Retina (tissue), 1 donor: ENCODE results near the gene SLC25A13.
A peak's percentile ranks its signal among the peaks of the same experiment; 100 is the strongest.

Experiments
- DNase-seq: peaks from one replicate; pipeline ENCODE4 v3.0.0-alpha.2; 2016

Gene SLC25A13

GRCh38 chr7:96144260-96144526 lies 177.7 kb downstream of the SLC25A13 start:
- DNase-seq = no peak

- no peak for DNase-seq
These were observed 178.2 kb downstream of the SLC25A13 start for GRCh38 chr7:96143495-96144259.

GRCh38 chr7:96136600-96137239 lies 185.2 kb downstream of the SLC25A13 start:
- no peak for DNase-seq

- DNase-seq = no peak
These were observed 186.7 kb downstream of the SLC25A13 start for GRCh38 chr7:96135241-96135640.

- peak; percentile 7 for DNase-seq
These were observed 190.4 kb downstream of the SLC25A13 start for GRCh38 chr7:96131525-96131924.

GRCh38 chr7:96127746-96128145 lies 194.2 kb downstream of the SLC25A13 start:
- DNase-seq = no peak

- no peak for DNase-seq
These were observed 195.5 kb downstream of the SLC25A13 start for GRCh38 chr7:96126382-96126781.

- DNase-seq = no peak
These were observed 199.2 kb downstream of the SLC25A13 start for GRCh38 chr7:96122746-96123145.

- DNase-seq = no peak
These were observed 200.1 kb downstream of the SLC25A13 start for GRCh38 chr7:96121752-96122151.

GRCh38 chr7:96120445-96121225 lies 201.3 kb downstream of the SLC25A13 start:
- no peak for DNase-seq

- DNase-seq = peak; percentile 21
These were observed 203.4 kb downstream of the SLC25A13 start for GRCh38 chr7:96118449-96119001.

- no peak for DNase-seq
These were observed 205.7 kb downstream of the SLC25A13 start for GRCh38 chr7:96116173-96116572.

GRCh38 chr7:96114190-96114589 lies 207.7 kb downstream of the SLC25A13 start:
- DNase-seq = no peak

- DNase-seq = no peak
These were observed 210.5 kb downstream of the SLC25A13 start for GRCh38 chr7:96111405-96111804.

GRCh38 chr7:96104984-96105383 lies 216.9 kb downstream of the SLC25A13 start:
- no peak for DNase-seq

- DNase-seq = no peak
These were observed 219.6 kb downstream of the SLC25A13 start for GRCh38 chr7:96102096-96102811.

- DNase-seq = no peak
These were observed 221.2 kb downstream of the SLC25A13 start for GRCh38 chr7:96100737-96101136.

- DNase-seq = no peak
These were observed 224.1 kb downstream of the SLC25A13 start for GRCh38 chr7:96097835-96098234.

GRCh38 chr7:96093435-96093834 lies 228.5 kb downstream of the SLC25A13 start:
- no peak for DNase-seq

GRCh38 chr7:96090756-96091155 lies 231.1 kb downstream of the SLC25A13 start:
- DNase-seq = no peak

- DNase-seq = no peak
These were observed 232.4 kb downstream of the SLC25A13 start for GRCh38 chr7:96089511-96089910.

GRCh38 chr7:96088579-96088978 lies 233.3 kb downstream of the SLC25A13 start:
- DNase-seq = no peak

GRCh38 chr7:96085953-96086352 lies 235.9 kb downstream of the SLC25A13 start:
- no peak for DNase-seq
